COLO668 (cell line): ENCODE results near the gene ELK3.
A peak's percentile ranks its signal among the peaks of the same experiment; 100 is the strongest.

Source experiments
- DNase-seq: peaks from one replicate; lab custom pipeline; 2025; ENCODE audit not compliant: unreplicated experiment; lab: John Stamatoyannopoulos, UW

Gene ELK3

GRCh38 chr12:96256672-96257361, 62.6 kb downstream of the ELK3 start:
- DNase-seq, result no peak

- no peak for DNase-seq
These were observed 63.5 kb downstream of the ELK3 start for GRCh38 chr12:96257550-96258103.

DNA sequence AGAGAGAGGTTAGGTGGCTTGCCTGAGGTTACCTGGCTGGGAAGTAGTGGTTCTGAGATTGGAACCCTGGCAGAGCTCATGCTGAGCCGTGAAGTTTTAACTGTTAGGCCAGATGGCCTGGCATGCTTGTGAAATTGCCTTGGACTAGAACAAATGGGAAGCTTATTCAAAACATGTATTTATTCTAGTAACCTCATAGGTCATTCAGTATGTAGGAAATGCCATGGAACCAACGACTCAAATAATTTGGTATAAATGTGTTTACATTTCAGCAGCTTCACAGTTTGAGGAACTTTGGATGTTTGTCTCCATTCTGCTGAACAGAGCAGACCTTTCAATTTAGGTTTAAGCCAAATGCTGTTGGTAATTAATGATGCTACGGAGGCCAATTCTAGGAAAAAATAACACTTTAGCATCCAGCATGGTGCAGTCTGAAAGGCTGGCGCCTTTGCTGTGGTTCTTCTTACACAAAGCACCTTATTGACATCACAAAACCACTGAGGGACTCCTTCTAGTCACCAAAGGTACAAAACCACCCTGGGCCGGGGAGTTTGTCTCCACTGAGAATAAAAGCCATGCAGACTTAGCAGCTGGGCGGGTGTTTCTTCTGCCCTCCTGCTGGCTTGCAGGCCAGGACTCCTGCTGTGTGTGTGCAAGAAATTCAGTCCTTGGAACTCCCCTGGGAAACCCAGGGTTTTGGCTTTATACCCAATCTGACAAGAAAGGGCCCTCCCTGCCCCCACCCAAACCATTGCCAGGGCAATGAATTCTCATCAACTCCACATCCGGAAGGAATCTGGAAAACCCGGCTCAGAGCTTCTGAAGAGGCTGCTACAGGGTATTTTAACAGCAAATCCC, 64.2 kb downstream of the ELK3 start:
- no peak for DNase-seq

DNA sequence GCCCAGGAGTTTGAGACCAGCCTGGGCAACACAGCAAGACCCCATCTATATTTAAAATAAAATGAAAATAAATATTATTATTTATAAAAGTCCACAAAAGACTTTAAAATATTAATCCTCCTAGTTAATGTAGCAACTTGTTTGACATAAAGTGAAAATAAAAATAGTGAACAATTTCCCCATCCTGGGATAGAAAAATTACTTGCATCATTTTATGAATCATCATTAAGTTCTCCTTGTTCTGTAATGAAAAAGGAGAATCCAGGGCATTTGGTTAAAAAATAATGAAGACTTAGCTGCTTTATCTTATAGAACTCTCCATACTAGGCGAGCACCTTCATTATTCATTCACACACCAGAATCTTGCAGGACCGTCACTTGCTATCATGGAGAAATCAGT, 66.1 kb downstream of the ELK3 start:
- DNase-seq, result no peak

DNA sequence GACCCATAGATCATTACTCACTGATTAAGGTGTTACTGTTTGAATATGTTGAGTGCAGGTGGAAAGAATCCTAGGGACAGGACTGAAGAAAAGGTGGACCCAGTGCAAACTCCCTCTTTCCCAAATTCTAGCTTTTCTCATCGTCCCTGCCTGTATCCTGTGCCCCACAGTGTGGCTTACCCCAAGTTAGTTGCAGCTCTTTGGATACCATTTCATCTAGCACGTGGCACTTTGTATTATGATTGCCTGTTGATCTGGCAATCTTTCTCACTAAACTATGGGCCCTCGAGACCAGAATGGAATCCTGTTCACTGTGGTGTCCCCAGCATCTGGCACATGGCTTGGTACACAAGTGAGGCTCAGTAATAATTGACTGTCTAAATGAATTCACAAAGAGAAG, 66.5 kb downstream of the ELK3 start:
- DNase-seq, result no peak

DNA sequence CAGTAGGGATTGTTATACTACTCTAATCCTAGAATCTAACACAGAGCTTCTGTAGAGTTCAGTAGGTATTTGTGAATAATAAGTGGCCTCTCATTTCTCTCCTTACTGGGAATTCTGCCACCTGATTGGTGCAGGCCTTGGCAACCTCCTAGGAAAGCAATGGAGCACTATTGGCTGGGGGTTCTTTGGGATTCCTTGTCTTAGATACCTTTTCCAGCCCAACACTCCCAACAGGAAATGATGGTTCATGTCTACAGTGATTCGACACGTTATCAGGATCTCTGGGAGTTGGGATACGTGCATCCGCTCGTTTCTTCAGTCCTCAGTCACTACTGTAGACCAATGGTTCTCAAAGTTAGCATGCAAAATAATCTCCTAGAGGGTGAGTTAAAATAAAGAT, 67.4 kb downstream of the ELK3 start:
- no peak for DNase-seq

DNA sequence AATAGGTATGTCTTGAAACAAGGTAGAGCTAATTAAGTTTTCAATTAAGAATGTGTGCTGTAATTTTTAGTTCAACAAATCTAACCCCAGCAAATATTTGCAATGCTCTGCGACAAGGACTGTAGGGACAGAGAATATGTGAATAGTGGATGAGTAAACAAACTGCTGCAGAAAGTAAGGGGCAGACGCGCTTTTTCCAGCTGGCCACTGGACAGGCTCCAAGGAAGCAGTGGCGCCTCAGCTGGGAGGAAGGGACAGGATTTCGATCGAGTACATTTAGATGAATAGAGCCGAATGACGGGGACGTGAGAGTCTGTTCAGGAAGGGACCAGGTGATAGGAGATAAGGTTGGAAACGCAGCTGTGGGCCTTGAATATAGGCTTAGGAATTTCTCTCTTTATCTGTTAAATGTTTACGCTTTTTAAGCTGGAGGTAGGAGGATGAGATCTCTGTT, 69.3 kb downstream of the ELK3 start:
- DNase-seq, result peak; percentile 64

DNA sequence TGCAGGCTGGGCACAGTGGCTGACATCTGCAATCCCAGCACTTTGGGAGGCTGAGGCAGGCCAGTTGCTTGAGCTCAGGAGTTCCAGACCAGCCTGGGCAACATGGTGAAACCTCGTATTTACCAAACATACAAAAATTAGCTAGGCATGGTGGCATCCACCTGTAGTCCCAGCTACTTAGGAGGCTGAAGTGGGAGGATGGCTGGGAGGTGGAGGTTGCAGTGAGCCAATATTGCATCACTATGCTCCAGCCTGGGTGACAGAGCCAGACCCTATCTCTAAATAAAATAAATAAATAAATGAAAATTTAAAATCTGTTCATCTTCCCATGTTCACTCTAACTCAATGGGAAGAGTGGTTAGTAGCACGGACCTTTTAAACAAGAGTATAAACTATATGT, 71.2 kb downstream of the ELK3 start:
- DNase-seq, result no peak

GRCh38 chr12:96265836-96266235, 71.7 kb downstream of the ELK3 start:
- DNase-seq, result no peak

DNA sequence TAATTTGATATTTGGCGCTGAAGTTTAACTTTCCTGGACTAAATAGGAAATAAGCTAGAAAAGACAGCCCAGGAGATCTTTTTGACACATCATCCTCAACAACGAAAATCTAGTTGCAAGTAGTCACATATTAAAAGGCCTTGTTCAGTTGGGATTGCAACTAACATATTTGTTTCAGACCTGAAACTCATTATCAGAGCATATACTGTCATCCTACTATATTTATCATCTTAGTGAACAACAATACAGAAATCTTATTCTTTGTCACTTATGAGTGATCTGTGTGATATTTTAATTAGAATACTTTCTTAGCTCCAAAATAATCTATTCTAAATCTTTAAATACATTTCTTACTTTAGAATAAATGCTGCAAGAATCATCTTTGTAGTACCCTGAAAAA, 72.1 kb downstream of the ELK3 start:
- DNase-seq, result no peak

GRCh38 chr12:96271469-96272199, 77.5 kb downstream of the ELK3 start:
- no peak for DNase-seq

DNA sequence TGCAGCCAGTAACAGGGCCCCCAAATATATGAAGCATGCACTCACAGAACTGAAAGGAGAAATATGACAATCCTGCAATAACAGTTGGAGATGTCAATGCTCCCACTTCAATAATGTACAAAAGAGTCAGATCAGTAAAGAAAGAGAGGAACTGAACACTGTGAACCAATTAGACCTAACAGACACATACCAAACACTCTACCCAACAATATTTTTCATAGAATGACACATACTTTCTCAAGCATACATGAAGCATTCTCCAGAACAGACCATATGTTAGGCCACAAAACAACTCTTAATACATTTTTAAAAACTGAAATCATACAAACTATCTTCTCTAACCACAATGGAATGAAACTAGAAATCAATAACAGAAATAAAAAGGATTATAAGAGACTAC, 80.2 kb downstream of the ELK3 start:
- no peak for DNase-seq

GRCh38 chr12:96285158-96285557, 91.0 kb downstream of the ELK3 start:
- no peak for DNase-seq

- DNase-seq, result no peak
These were observed 94.9 kb downstream of the ELK3 start for GRCh38 chr12:96289067-96289466.

- no peak for DNase-seq
These were observed 98.9 kb downstream of the ELK3 start for GRCh38 chr12:96293093-96293492.

- no peak for DNase-seq
These were observed 100.7 kb downstream of the ELK3 start for GRCh38 chr12:96294831-96295230.

DNA sequence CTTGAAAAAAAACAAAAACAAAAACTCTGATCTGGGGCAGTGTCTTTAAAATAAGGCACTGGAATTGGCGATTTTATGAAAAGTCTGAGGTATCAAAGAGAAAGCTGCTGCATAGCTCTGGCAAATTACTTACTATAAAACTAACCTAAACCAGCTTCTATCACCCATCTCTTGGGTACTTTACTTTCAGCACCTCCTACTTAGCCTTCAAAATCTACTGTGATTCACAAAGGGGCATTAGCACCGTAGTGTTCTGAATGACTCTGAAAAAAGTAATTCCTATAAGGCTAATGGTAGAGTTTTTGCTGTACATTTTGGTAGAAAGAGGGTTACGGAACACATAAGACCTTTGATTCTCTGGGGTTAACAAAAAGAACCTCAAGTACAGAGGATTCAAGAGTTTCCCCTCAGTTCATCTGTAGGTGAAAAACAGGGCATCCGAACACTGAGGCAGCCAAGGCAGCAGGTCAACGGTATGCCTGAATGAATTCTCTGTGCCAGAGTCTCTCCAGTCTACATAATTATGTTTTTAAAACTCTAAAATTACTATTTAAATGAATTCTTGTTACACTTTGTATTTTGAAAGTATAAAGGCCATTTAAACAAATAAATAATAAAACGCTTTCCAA, 101.5 kb downstream of the ELK3 start:
- no peak for DNase-seq

GRCh38 chr12:96297504-96297903, 103.3 kb downstream of the ELK3 start:
- DNase-seq, result no peak

DNA sequence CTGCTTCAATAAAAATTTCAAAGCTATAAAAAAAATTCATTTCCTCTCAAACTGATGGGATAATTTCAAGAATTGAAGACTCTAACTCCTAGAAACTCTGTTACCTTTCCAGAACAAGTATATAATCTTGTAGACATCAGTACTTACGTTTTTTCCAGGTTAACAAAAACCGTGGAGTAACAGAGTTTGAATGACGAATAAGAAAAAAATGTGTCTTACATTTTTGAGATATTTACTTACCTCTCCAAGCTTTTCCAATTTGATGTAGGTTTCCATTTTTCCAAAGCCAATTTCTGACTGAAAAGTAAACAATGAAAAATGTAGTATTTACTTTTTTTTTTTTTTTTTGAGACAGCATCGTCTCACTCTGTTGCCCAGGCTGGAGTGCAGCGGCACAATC, 105.9 kb downstream of the ELK3 start:
- DNase-seq, result no peak

GRCh38 chr12:96301732-96302131, 107.6 kb downstream of the ELK3 start:
- DNase-seq, result no peak

DNA sequence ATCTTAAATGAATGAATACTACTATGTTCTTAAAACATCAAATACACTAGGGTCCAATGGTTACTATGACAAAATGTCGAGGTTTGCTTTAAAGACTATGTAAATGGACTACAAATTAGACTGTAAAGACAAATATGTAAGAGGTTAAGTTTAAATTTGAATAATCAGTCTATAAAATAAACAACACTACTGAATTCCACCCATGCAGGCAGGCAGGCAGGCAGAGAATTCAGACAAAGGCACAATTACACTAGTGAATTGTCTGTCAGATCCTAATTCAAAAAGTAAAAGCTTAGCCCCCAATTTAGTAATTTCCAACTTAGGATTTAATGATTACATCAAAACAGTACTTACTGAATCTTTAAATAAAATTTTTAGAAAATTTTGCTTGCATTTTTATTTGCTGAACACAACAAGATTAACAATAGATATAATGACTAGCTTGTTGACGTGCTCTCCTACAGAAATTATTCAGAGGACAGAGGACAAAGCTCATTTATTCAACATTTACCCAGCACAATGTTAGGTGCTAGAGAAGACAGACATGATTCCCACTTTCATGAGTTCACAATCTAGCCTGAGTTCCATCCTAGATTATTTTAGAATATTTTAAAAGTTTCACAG, 108.6 kb downstream of the ELK3 start:
- no peak for DNase-seq
